MCF 10A (cell line): ENCODE results near the gene OR5B2. TPM values are rescaled to one million over a fixed set of nuclear protein-coding genes. Genes with fewer than 3 reads are reported as not detected.
A peak's percentile ranks its signal among the peaks of the same experiment; 100 is the strongest.

ENCODE experiments used
- BruUV-seq: library from RNA; stranded (reverse); fragments of 400-500 nt; replicated peaks from 2 replicates; lab custom pipeline; 2021; lab: Mats Ljungman, UMichigan
- CTCF ChIA-PET: fragments of 300-600 bp; sonication (Branson Sonifier 250); formaldehyde crosslinking; extraction: SDS; loops from one replicate; lab custom pipeline; 2021; ENCODE audit warnings: antibody characterized with exemption, inconsistent platforms; lab: Yijun Ruan, JAX
- POLR2A ChIA-PET: fragments of 300-600, 350-650 bp; sonication (Branson Sonifier 250); formaldehyde crosslinking; extraction: SDS; loops from one replicate; lab custom pipeline; 2020; ENCODE audit warnings: antibody characterized with exemption, inconsistent platforms; lab: Yijun Ruan, JAX
- DNase-seq: peaks from one replicate; pipeline ENCODE4 v3.0.0-alpha.2; 2018; ENCODE audit not compliant: unreplicated experiment
- H3K27ac Mint-ChIP-seq: one replicate; pipeline ENCODE4 v1.8.0; 2022; ENCODE audit warnings: mild to moderate bottlenecking, low read depth, mixed read lengths; ENCODE audit not compliant: unreplicated experiment
- H3K27me3 Mint-ChIP-seq: one replicate; pipeline ENCODE4 v1.8.0; 2022; ENCODE audit warnings: mixed read lengths; ENCODE audit not compliant: insufficient read depth, unreplicated experiment
- H3K36me3 Mint-ChIP-seq: one replicate; pipeline ENCODE4 v1.8.0; 2022; ENCODE audit warnings: mild to moderate bottlenecking, moderate library complexity, mixed read lengths; ENCODE audit not compliant: insufficient read depth, unreplicated experiment
- H3K4me1 Mint-ChIP-seq: one replicate; pipeline ENCODE4 v1.8.0; 2022; ENCODE audit warnings: mixed read lengths; ENCODE audit not compliant: insufficient read depth, unreplicated experiment
- H3K4me3 Mint-ChIP-seq: one replicate; pipeline ENCODE4 v1.8.0; 2022; ENCODE audit warnings: mild to moderate bottlenecking, moderate library complexity, mixed read lengths; ENCODE audit not compliant: unreplicated experiment
- H3K9me3 Mint-ChIP-seq: one replicate; pipeline ENCODE4 v1.8.0; 2022; ENCODE audit warnings: mixed read lengths; ENCODE audit not compliant: unreplicated experiment
- CTCF ChIP-seq: fragments of 200-600 bp; IDR thresholded peaks from one replicate; pipeline ENCODE4 v1.8.0; 2022; ENCODE audit warnings: antibody characterized with exemption, mild to moderate bottlenecking; ENCODE audit not compliant: unreplicated experiment
- intact Hi-C: fragments of 100-400 bp; cut with micrococcal nuclease; formaldehyde crosslinking; loops from 2 replicates; pipeline ENCODE4 v1.14.1; 2022
- total RNA-seq: library from RNA; stranded (reverse); gene quantifications from 2 replicates; pipeline ENCODE4 v1.2.3, GENCODE V29; 2022

Gene OR5B2
- total RNA-seq, 1 experiment from 2014 or later, result not detected

DNA sequence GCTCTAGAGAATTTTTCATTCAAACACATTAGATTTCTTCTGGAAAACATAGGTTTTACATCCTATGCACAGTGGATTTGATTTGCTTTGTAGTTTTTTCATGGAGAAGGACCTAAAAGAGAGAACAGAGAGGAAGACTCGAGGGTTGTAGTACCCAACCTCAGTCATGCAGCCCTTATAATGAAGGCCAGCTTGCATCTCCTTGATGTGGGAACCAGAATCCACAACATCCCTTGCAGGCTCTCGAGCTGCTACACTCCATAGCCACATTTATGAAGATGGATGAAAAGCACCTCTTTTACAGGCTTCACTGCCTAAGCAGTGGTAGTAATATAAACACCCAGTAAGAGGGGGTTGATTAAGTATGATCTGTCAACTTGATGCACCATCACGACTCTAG lies 23.7 kb upstream of the OR5B2 start:
- CTCF ChIA-PET, result interaction anchor here (0.7 kb wide), 1 partner anchor 77 kb away, joined by 3 read pairs; no protein-coding TSS in a partner anchor
- Mint-ChIP-seq H3K27ac (no peak overlapping the region), H3K9me3 (peaks cover 13% of the 10 kb centered on the region), H3K27me3 (no peaks in the 10 kb centered on the region), H3K4me1 (no peaks in the 10 kb centered on the region), H3K4me3 (no peak overlapping the region), H3K36me3 (no peaks in the 10 kb centered on the region)
- TF ChIP-seq CTCF, result no peak
- DNase-seq, result no peak
- POLR2A ChIA-PET, result no interaction called here
- intact Hi-C loops, result no loop called here
- BruUV-seq, result no TSS peak

- H3K4me1 Mint-ChIP-seq, result no peaks in the 10 kb centered on the region
Measured at GRCh38 chr11:58446294-58446693, 18.4 kb upstream of the OR5B2 start.

DNA sequence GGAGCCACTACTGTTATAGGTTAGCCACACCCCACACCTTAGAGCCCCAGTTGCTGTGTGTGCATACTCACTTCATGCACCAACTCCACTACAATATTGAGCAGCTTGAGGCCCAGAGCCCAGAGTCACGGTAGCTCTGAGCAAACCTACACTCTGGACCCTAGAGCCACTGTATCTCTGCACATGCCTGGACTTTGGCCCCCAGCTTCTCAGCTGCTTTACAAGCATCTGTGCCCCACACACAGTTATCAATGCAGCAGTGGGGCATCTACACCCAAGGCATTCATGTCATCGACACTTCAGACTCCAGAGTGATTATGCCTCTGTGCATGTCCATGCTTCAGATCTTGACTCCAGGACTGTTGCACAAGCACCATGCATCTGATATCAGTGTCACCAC lies 16.4 kb upstream of the OR5B2 start:
- no peak for DNase-seq
- Mint-ChIP-seq H3K4me1 (no peaks in the 10 kb centered on the region), H3K36me3 (no peaks in the 10 kb centered on the region), H3K9me3 (peaks cover 8% of the 10 kb centered on the region), H3K27ac (no peak overlapping the region), H3K27me3 (no peaks in the 10 kb centered on the region), H3K4me3 (no peak overlapping the region)
- ChIA-PET CTCF (no interaction called here), POLR2A (no interaction called here)
- no peak for TF ChIP-seq CTCF
- intact Hi-C loops, result no loop called here
- no TSS peak for BruUV-seq

More at GRCh38 chr11:58446294-58446693, 18.4 kb upstream of the OR5B2 start:
- H3K4me3 Mint-ChIP-seq, result no peak overlapping the region
- H3K36me3 Mint-ChIP-seq, result no peaks in the 10 kb centered on the region
- H3K9me3 Mint-ChIP-seq, result peaks cover 13% of the 10 kb centered on the region
- H3K27ac Mint-ChIP-seq, result no peak overlapping the region
- intact Hi-C loops, result no loop called here
- BruUV-seq, result no TSS peak
- no peak for TF ChIP-seq CTCF
- no peaks in the 10 kb centered on the region for H3K27me3 Mint-ChIP-seq
- POLR2A ChIA-PET, result no interaction called here
- DNase-seq, result peak; percentile 2
- CTCF ChIA-PET, result no interaction called here

DNA sequence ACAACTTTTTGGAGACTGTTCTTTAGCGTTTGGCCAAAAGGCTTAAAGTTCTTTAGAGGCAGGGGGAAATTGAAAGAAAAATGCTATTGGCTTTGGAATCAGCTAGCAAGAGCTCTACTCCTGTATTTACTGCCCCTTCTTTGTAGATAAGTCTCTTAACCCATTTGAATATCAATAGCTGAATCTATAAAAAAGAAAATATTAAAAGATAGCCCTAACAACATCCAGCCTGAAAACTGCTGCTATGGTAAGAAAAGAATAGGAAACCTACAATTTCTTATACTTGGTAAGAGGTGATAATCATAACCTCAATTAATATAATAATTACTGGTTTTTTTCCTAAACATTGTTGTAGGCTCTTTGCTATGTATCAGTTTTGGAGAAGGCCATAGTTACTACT lies 14.2 kb upstream of the OR5B2 start, which contains the start of gene OR5B12:
Gene OR5B12 (minus strand): TSS at position 101 of the 400 bp plus-strand sequence. CDS start 2,085 bp downstream, outside the sequence.
- POLR2A ChIA-PET, result no interaction called here
- CTCF ChIA-PET, result no interaction called here
- H3K4me3 Mint-ChIP-seq, result no peak within 1 kb of the TSS
- H3K36me3 Mint-ChIP-seq, result no peaks in the 10 kb centered on the region
- no peak for DNase-seq
- no peak for TF ChIP-seq CTCF
- H3K27ac Mint-ChIP-seq, result no peak within 1 kb of the TSS
- BruUV-seq, result no TSS peak
- intact Hi-C loops, result no loop called here
- no peaks in the 10 kb centered on the region for H3K9me3 Mint-ChIP-seq
- H3K4me1 Mint-ChIP-seq, result no peaks in the 10 kb centered on the region
- no peaks in the 10 kb centered on the region for H3K27me3 Mint-ChIP-seq
